A549 (cell line): ENCODE measurements around the gene CHST15. TPM values are rescaled to one million over a fixed set of nuclear protein-coding genes. Genes with fewer than 3 reads are reported as not detected.

Source experiments
- ATAC-seq, 2 experiments: fragments of 200-7000 bp in 1 of 2; fragments of >200 bp in 1 of 2; cut with Nextera tagmentation in 1 of 2; cut with Tn5 transposase in 1 of 2; 3 replicates each; pipeline versions ENCODE4 v1.8.0 to v1.9.1; 2018 to 2020; ENCODE audit warnings: mild to moderate bottlenecking in 1 of 2, moderate library complexity in 1 of 2
- CTCF ChIA-PET: fragments of 300-600 bp; sonication (Branson Sonifier 250); formaldehyde crosslinking; extraction: SDS; loops from one replicate; lab custom pipeline; 2021; ENCODE audit warnings: antibody characterized with exemption, inconsistent platforms; lab: Yijun Ruan, JAX
- POLR2A ChIA-PET: fragments of 350-600 bp; formaldehyde crosslinking; extraction: SDS; loops from one replicate; lab custom pipeline; 2021; ENCODE audit warnings: antibody characterized with exemption, inconsistent platforms; lab: Yijun Ruan, JAX
- DNase-seq, 2 experiments: peaks; one replicate each; pipeline versions ENCODE4 v3.0.0 to v3.0.0-alpha.2; 2011 to 2016; ENCODE audit warnings: low read depth in 1 of 2, low spot score in 1 of 2
- FAIRE-seq: peaks from 2 replicates; lab custom pipeline; 2011; peaks lifted over from hg19 to GRCh38; lab: Jason Lieb, UNC
- H3K27ac ChIP-seq, 2 experiments: fragments of >200 bp; sonication (Bioruptor Twin); formaldehyde crosslinking; 3 replicates each; pipeline ENCODE4 v1.5.1; 2016 to 2017
- H3K4me1 ChIP-seq: fragments of >200 bp; sonication (Bioruptor Twin); formaldehyde crosslinking; 3 replicates; pipeline ENCODE4 v1.6.1; 2016
- H3K4me2 ChIP-seq: fragments of >200 bp; sonication (Bioruptor Twin); formaldehyde crosslinking; 3 replicates; pipeline ENCODE4 v1.6.1; 2016
- H3K4me3 ChIP-seq: fragments of >200 bp; sonication (Bioruptor Twin); formaldehyde crosslinking; 3 replicates; pipeline ENCODE4 v1.5.1; 2016
- H3K9me3 ChIP-seq: fragments of >200 bp; sonication (Bioruptor Twin); formaldehyde crosslinking; 3 replicates; pipeline ENCODE4 v1.6.1; 2016
- BHLHE40 ChIP-seq: IDR thresholded peaks from 2 replicates; pipeline ENCODE4 v1.6.1; 2012; ENCODE audit warnings: low read depth, low read length, inconsistent platforms
- CBX8 ChIP-seq: fragments of 200-600 bp; sonication (generic); IDR thresholded peaks from 2 replicates; pipeline ENCODE4 v1.6.1; 2016
- CEBPB ChIP-seq, 2 experiments: fragments of >200 bp in 1 of 2; sonication (Bioruptor Twin) in 1 of 2; formaldehyde crosslinking in 1 of 2; IDR thresholded peaks; 2 replicates each; pipeline ENCODE4 v1.6.1; 2012 to 2016
- CHD2 ChIP-seq: fragments of 150-350 bp; IDR thresholded peaks from 2 replicates; pipeline ENCODE4 v1.6.1; 2014; ENCODE audit warnings: low read length; ENCODE audit not compliant: partially characterized antibody
- CTCF ChIP-seq: fragments of >200 bp; sonication (Bioruptor Twin); formaldehyde crosslinking; IDR thresholded peaks from 3 replicates; pipeline ENCODE4 v1.5.1; 2016
- E2F6 ChIP-seq: IDR thresholded peaks from 2 replicates; pipeline ENCODE4 v1.6.1; 2012; ENCODE audit warnings: low read depth, borderline replicate concordance
- EHMT2 ChIP-seq: fragments of 200-600 bp; sonication (generic); IDR thresholded peaks from 2 replicates; pipeline ENCODE4 v1.6.1; 2016; ENCODE audit warnings: antibody characterized with exemption, low read depth, mild to moderate bottlenecking, moderate library complexity
- FOSL2 ChIP-seq, 2 experiments: fragments of 450-650 bp in 1 of 2; fragments of >200 bp in 1 of 2; sonication (Bioruptor Twin) in 1 of 2; formaldehyde crosslinking; IDR thresholded peaks; 2 replicates each; pipeline versions ENCODE4 v1.5.0 to v1.6.1; 2016 to 2020; ENCODE audit warnings: mild to moderate bottlenecking in 1 of 2, moderate library complexity in 1 of 2
- FOXS1 ChIP-seq: fragments of 250-450 bp; sonication (Bioruptor Pico); IDR thresholded peaks from 2 replicates; pipeline ENCODE4 v1.5.0; 2020; ENCODE audit warnings: mild to moderate bottlenecking, moderate library complexity
- GATA3 ChIP-seq: IDR thresholded peaks from 2 replicates; pipeline ENCODE4 v1.6.1; 2012; ENCODE audit warnings: borderline replicate concordance
- HDAC2 ChIP-seq: fragments of 200-600 bp; sonication (generic); IDR thresholded peaks from 2 replicates; pipeline ENCODE4 v1.6.1; 2016
- HES2 ChIP-seq: fragments of >200 bp; sonication (Bioruptor Twin); formaldehyde crosslinking; IDR thresholded peaks from 2 replicates; pipeline ENCODE4 v1.6.1; 2016
- HEYL ChIP-seq: fragments of 250-450 bp; sonication (Bioruptor Pico); IDR thresholded peaks from 2 replicates; pipeline ENCODE4 v1.8.0; 2021; ENCODE audit warnings: mild to moderate bottlenecking, moderate library complexity
- HMGXB4 ChIP-seq: fragments of 250-450 bp; sonication (Bioruptor Pico); IDR thresholded peaks from 2 replicates; pipeline ENCODE4 v1.5.0; 2021; ENCODE audit warnings: mild to moderate bottlenecking, moderate library complexity, borderline replicate concordance
- JUN ChIP-seq, 2 experiments: fragments of >200 bp; sonication (Bioruptor Twin); formaldehyde crosslinking; IDR thresholded peaks; 2 replicates in 1 of 2; 3 replicates in 1 of 2; pipeline ENCODE4 v1.6.1; 2016 to 2017
- KDM1A ChIP-seq: fragments of 200-600 bp; sonication (generic); IDR thresholded peaks from 2 replicates; pipeline ENCODE4 v1.6.1; 2016; ENCODE audit warnings: low read depth, mild to moderate bottlenecking
- MAFK ChIP-seq: fragments of 450-650 bp; IDR thresholded peaks from 2 replicates; pipeline ENCODE4 v1.6.1; 2014; ENCODE audit not compliant: partially characterized antibody
- MAZ ChIP-seq: fragments of 150-350 bp; IDR thresholded peaks from 2 replicates; pipeline ENCODE4 v1.6.1; 2014; ENCODE audit warnings: antibody characterized with exemption, low read depth, low read length, borderline replicate concordance
- MYC ChIP-seq: IDR thresholded peaks from 2 replicates; pipeline ENCODE4 v1.6.1; 2012; ENCODE audit warnings: mild to moderate bottlenecking, inconsistent platforms, low read length, improper control_type of control experiment, borderline replicate concordance
- NPAS2 ChIP-seq: fragments of 250-450 bp; sonication (Bioruptor Pico); IDR thresholded peaks from 2 replicates; pipeline ENCODE4 v1.8.0; 2022; ENCODE audit warnings: mild to moderate bottlenecking, moderate library complexity, borderline replicate concordance
- PHF8 ChIP-seq: fragments of 200-600 bp; sonication (generic); IDR thresholded peaks from 2 replicates; pipeline ENCODE4 v1.6.1; 2016; ENCODE audit warnings: low read depth, mild to moderate bottlenecking, antibody characterized with exemption, moderate library complexity, borderline replicate concordance
- POLR2A ChIP-seq: IDR thresholded peaks from 2 replicates; pipeline ENCODE4 v1.6.1; 2012; ENCODE audit warnings: mild to moderate bottlenecking, low read length
- ZC3H11A ChIP-seq: fragments of 450-650 bp; IDR thresholded peaks from 2 replicates; pipeline ENCODE4 v1.6.1; 2014; ENCODE audit warnings: antibody characterized with exemption, mild to moderate bottlenecking
- ZFP36 ChIP-seq: fragments of 450-650 bp; IDR thresholded peaks from 2 replicates; pipeline ENCODE4 v1.6.1; 2014; ENCODE audit warnings: borderline replicate concordance; ENCODE audit not compliant: partially characterized antibody
- ZSCAN20 ChIP-seq: fragments of 250-450 bp; sonication (Bioruptor Pico); IDR thresholded peaks from 2 replicates; pipeline ENCODE4 v1.8.0; 2022; ENCODE audit warnings: mild to moderate bottlenecking, moderate library complexity
- WGBS: methylation state at CpG from one replicate; pipeline ENCODE4 v1.1.6; 2017; ENCODE audit errors: missing lambda C conversion rate; 5-methylcytosine and 5-hydroxymethylcytosine counted together
- polyA plus RNA-seq, 4 experiments: library from polyadenylated mRNA; depleted of rRNA in 3 of 4; stranded (reverse); fragments of >200 nt; fragmentation: RNase III in 1 of 4; extraction: RNeasy Plus Mini Kit Qiagen cat#74134 plus additional on column Dnase treatment in 1 of 4; gene quantifications; 2 replicates in 3 of 4; 3 replicates in 1 of 4; pipeline ENCODE4 v1.2.3, GENCODE V29; 2011 to 2017

Gene CHST15
- polyA plus RNA-seq, 2 of the 4 experiments (the other 2 are of a cell fraction) = 5.1 to 10.3 TPM

GRCh38 chr10:124008681-124009080 lies 84.7 kb downstream of the CHST15 start (continued):
- TF ChIP-seq HMGXB4 (CRISPR knock-in tag) (no peak), GATA3 (no peak)

GRCh38 chr10:124008187-124008586 lies 85.2 kb downstream of the CHST15 start:
- no peak for ATAC-seq
- 90% methylated on average over 12 of the region's 14 CpGs for WGBS
- ChIA-PET POLR2A (no interaction called here), CTCF (interaction anchor here (1.1 kb wide), 1 partner anchor 381 kb away, joined by 3 read pairs; no protein-coding TSS in a partner anchor)
- Histone ChIP-seq H3K4me3 (no peak overlapping the region), H3K4me1 (no peaks in the 10 kb centered on the region), H3K4me2 (no peak overlapping the region), H3K27ac (no peak overlapping the region), H3K9me3 (no peaks in the 10 kb centered on the region)
- no peak for FAIRE-seq
- TF ChIP-seq MAZ (no peak), BHLHE40 (no peak), CEBPB (IDR thresholded peaks at IDR 0.05) (no peak), E2F6 (no peak), ZFP36 (no peak), MYC (no peak), ZSCAN20 (CRISPR knock-in tag) (no peak), NPAS2 (CRISPR knock-in tag) (no peak), JUN (IDR thresholded peaks at IDR 0.05) (no peak), ZC3H11A (no peak)
- DNase-seq = no peak

- 88% methylated on average over 8 of the region's 8 CpGs for WGBS
- ChIA-PET POLR2A (no interaction called here), CTCF (interaction anchor here (0.7 to 1.3 kb wide), 2 partner anchors 11 to 381 kb away, joined by 3 read pairs; no protein-coding TSS in a partner anchor)
Observed at GRCh38 chr10:124007773-124008145, 85.6 kb downstream of the CHST15 start.

More at GRCh38 chr10:124007773-124008145, 85.6 kb downstream of the CHST15 start:
- Histone ChIP-seq H3K4me1 (no peaks in the 10 kb centered on the region), H3K4me3 (no peak overlapping the region), H3K4me2 (no peak overlapping the region), H3K9me3 (no peaks in the 10 kb centered on the region)
- ATAC-seq = no peak
- no peak for DNase-seq
- no peak for FAIRE-seq
- TF ChIP-seq KDM1A (no peak), FOSL2 (IDR thresholded peaks at IDR 0.05) (no peak), FOSL2 (CRISPR knock-in tag; IDR thresholded peaks at IDR 0.05) (no peak), MYC (no peak), FOXS1 (no peak), POLR2A (no peak), GATA3 (no peak), HEYL (no peak), CBX8 (no peak), HDAC2 (no peak), CTCF (no peak), NPAS2 (CRISPR knock-in tag) (no peak), ZSCAN20 (CRISPR knock-in tag) (no peak), E2F6 (no peak), MAFK (no peak), PHF8 (no peak), CHD2 (no peak), HES2 (no peak), EHMT2 (no peak)
- TF ChIP-seq, all 56 proteins: peak for 0
- H3K27ac ChIP-seq = no peak overlapping the region
